B cell (primary cell): Measurements from ENCODE around the gene COL4A1. TPM values are rescaled to one million over a fixed set of nuclear protein-coding genes. Genes with fewer than 3 reads are reported as not detected.

ENCODE experiments used
- ATAC-seq: fragments of 200-7000 bp; cut with Tn5 transposase; one replicate; pipeline ENCODE4 v1.10.0; 2021; ENCODE audit warnings: low read depth, mild to moderate bottlenecking, moderate number of reproducible peaks, moderate library complexity
- CTCF ChIA-PET: fragments of 350-600 bp; sonication (Branson Sonifier 250); formaldehyde crosslinking; loops from one replicate; lab custom pipeline; 2021; ENCODE audit warnings: antibody characterized with exemption, inconsistent platforms; lab: Charles Lee
- POLR2A ChIA-PET: fragments of 350-600 bp; sonication (Branson Sonifier 250); formaldehyde crosslinking; loops from one replicate; lab custom pipeline; 2021; ENCODE audit warnings: antibody characterized with exemption; lab: Charles Lee
- DNase-seq: peaks from one replicate; pipeline ENCODE4 v3.0.0; 2013
- H2AFZ ChIP-seq: 2 replicates; pipeline ENCODE4 v1.6.1; 2012; ENCODE audit warnings: mild to moderate bottlenecking, low read depth, low read length; ENCODE audit not compliant: insufficient read depth, poor library complexity, severe bottlenecking
- H3K27ac ChIP-seq, 2 donors: 1 replicate in 1 of 2; 2 replicates in 1 of 2; pipeline ENCODE4 v1.5.1; 2012 to 2013; ENCODE audit warnings: low read length in 2 of 2, mild to moderate bottlenecking in 2 of 2, moderate library complexity in 1 of 2
- H3K27me3 ChIP-seq, 4 experiments: fragments of 200-600 bp in 1 of 4; sonication (generic) in 1 of 4; replicated peaks in 1 of 4; 1 replicate in 2 of 4; 2 replicates in 2 of 4; pipeline versions ENCODE4 v1.6.1 to v1.7.0; 2013 to 2016; ENCODE audit warnings: low read length in 3 of 4, mild to moderate bottlenecking in 2 of 4, mixed read lengths in 1 of 4, moderate library complexity in 1 of 4; ENCODE audit not compliant: insufficient read depth in 4 of 4, control insufficient read depth in 3 of 4; ENCODE audit errors: control extremely low read depth in 1 of 4
- H3K36me3 ChIP-seq, 2 experiments: replicated peaks in 1 of 2; 1 replicate in 1 of 2; 2 replicates in 1 of 2; pipeline versions ENCODE4 v1.6.1 to v1.7.1; 2013; ENCODE audit warnings: low read length in 1 of 2; ENCODE audit not compliant: insufficient read depth in 2 of 2, control insufficient read depth in 1 of 2; ENCODE audit errors: control extremely low read depth in 1 of 2, extremely low read depth in 1 of 2
- H3K4me1 ChIP-seq, 2 donors: fragments of 200-600 bp in 1 of 2; sonication (generic) in 1 of 2; 1 replicate in 1 of 2; 2 replicates in 1 of 2; pipeline versions ENCODE4 v1.5.1 to v1.6.1; 2013 to 2017; ENCODE audit warnings: low read length in 2 of 2; ENCODE audit not compliant: control insufficient read depth in 2 of 2, insufficient read depth in 2 of 2
- H3K4me2 ChIP-seq: replicated peaks from 2 replicates; pipeline ENCODE3; 2012; ENCODE audit warnings: mild to moderate bottlenecking, low read depth, low read length; ENCODE audit not compliant: poor library complexity, severe bottlenecking
- H3K4me3 ChIP-seq, 5 experiments: fragments of 200-600 bp in 1 of 5; sonication (generic) in 1 of 5; 1 replicate in 3 of 5; 2 replicates in 2 of 5; pipeline versions ENCODE4 v1.5.1 to v1.7.0; 2011 to 2016; ENCODE audit warnings: low read length in 4 of 5, mild to moderate bottlenecking in 4 of 5, low read depth in 2 of 5, control low read depth in 1 of 5, moderate library complexity in 1 of 5; ENCODE audit not compliant: insufficient read depth in 1 of 5; ENCODE audit errors: control extremely low read depth in 1 of 5, extremely low read depth in 1 of 5
- H3K79me2 ChIP-seq: fragments of 200-600 bp; sonication (generic); one replicate; pipeline ENCODE4 v1.6.0; 2016; ENCODE audit warnings: low read length; ENCODE audit not compliant: control insufficient read depth, insufficient read depth
- H3K9ac ChIP-seq: fragments of 200-600 bp; sonication (generic); 2 replicates; pipeline ENCODE4 v1.6.1; 2017; ENCODE audit warnings: mild to moderate bottlenecking, low read length, moderate library complexity
- H3K9me3 ChIP-seq, 3 donors: one replicate each; pipeline versions ENCODE4 v1.6.1 to v1.7.1; 2013; ENCODE audit warnings: low read length in 2 of 3; ENCODE audit not compliant: control insufficient read depth in 2 of 3, insufficient read depth in 1 of 3; ENCODE audit errors: control extremely low read depth in 1 of 3
- H4K20me1 ChIP-seq: 2 replicates; pipeline ENCODE4 v1.6.0; 2012; ENCODE audit warnings: mild to moderate bottlenecking, low read length; ENCODE audit not compliant: insufficient read depth, control insufficient read depth, poor library complexity, severe bottlenecking
- H3K27ac Mint-ChIP-seq: one replicate; pipeline ENCODE4 v1.8.0; 2021; ENCODE audit warnings: mixed read lengths
- H3K27me3 Mint-ChIP-seq: one replicate; pipeline ENCODE4 v1.8.0; 2021; ENCODE audit warnings: mixed read lengths
- H3K4me1 Mint-ChIP-seq: one replicate; pipeline ENCODE4 v1.8.0; 2021; ENCODE audit warnings: mixed read lengths
- H3K4me3 Mint-ChIP-seq: one replicate; pipeline ENCODE4 v1.8.0; 2021; ENCODE audit warnings: mixed read lengths
- H3K9me3 Mint-ChIP-seq: one replicate; pipeline ENCODE4 v1.8.0; 2022; ENCODE audit warnings: mixed read lengths; ENCODE audit not compliant: insufficient read depth
- CTCF ChIP-seq: fragments of 200-600 bp; IDR thresholded peaks from one replicate; pipeline ENCODE4 v1.8.0; 2022; ENCODE audit warnings: antibody characterized with exemption, mild to moderate bottlenecking
- EZH2 ChIP-seq: IDR thresholded peaks from 2 replicates; pipeline ENCODE4 v1.6.1; 2012; ENCODE audit warnings: borderline replicate concordance, low read depth, mild to moderate bottlenecking, moderate library complexity, low read length; ENCODE audit not compliant: insufficient read depth, poor library complexity, severe bottlenecking
- WGBS: methylation state at CpG from one replicate; pipeline ENCODE4 v1.1.5; 2013; ENCODE audit warnings: missing lambda C conversion rate; ENCODE audit not compliant: insufficient coverage; 5-methylcytosine and 5-hydroxymethylcytosine counted together
- intact Hi-C: fragments of 100-400 bp; cut with micrococcal nuclease; formaldehyde crosslinking; loops from one replicate; pipeline ENCODE4 v1.10.0; 2022
- polyA plus RNA-seq: library from polyadenylated mRNA; depleted of rRNA; stranded (reverse); fragments of >200 nt; gene quantifications from 2 replicates; pipeline ENCODE4 v1.2.3, GENCODE V29; 2012
- total RNA-seq, 2 donors: library from RNA; stranded (reverse); fragments of 120-200 nt in 1 of 2; gene quantifications; 1 replicate in 1 of 2; 2 replicates in 1 of 2; pipeline versions ENCODE4 v1.2.3 to v1.2.4, GENCODE V29; 2013 to 2022

COL4A1 gene
- total and polyA plus RNA-seq, 2 donors (not counting 1 experiment from before 2014, with no cell fraction given), result not detected

- ChIA-PET CTCF (no interaction called here), POLR2A (no interaction called here)
- Histone ChIP-seq H3K4me2 (no peak overlapping the region), H3K9ac (no peak overlapping the region), H3K79me2 (no peaks in the 10 kb centered on the region), H3K36me3 (no peaks in the 10 kb centered on the region), H3K9me3 (peaks cover 0 to 11% (median 0%) of the 10 kb centered on the region in 3 donors), H3K27ac (no peak overlapping the region), H3K4me1 (peaks cover 14 to 18% of the 10 kb centered on the region in 2 donors), H2AFZ (no peak overlapping the region), H4K20me1 (no peaks in the 10 kb centered on the region), H3K4me3 (no peak overlapping the region), H3K27me3 (peaks cover 0 to 5% (median 0%) of the 10 kb centered on the region in 4 experiments)
- DNase-seq, result no peak
- no peak for TF ChIP-seq CTCF
- no peak for TF ChIP-seq EZH2
- Mint-ChIP-seq H3K9me3 (no peaks in the 10 kb centered on the region), H3K4me3 (no peak overlapping the region), H3K27ac (no peak overlapping the region), H3K4me1 (peaks cover 18% of the 10 kb centered on the region), H3K27me3 (peaks cover 18% of the 10 kb centered on the region)
- intact Hi-C loops, result no loop called here
- WGBS, result 98% methylated on average over 4 of the region's 5 CpGs
- ATAC-seq, result no peak
Measured at GRCh38 chr13:110344320-110344719, 37.4 kb upstream of the COL4A1 start.

- no peaks in the 10 kb centered on the region for H3K36me3 ChIP-seq
- Mint-ChIP-seq H3K4me1 (peaks cover 18% of the 10 kb centered on the region), H3K27me3 (peaks cover 20% of the 10 kb centered on the region), H3K4me3 (no peak overlapping the region), H3K9me3 (no peaks in the 10 kb centered on the region), H3K27ac (no peak overlapping the region)
- no peaks in the 10 kb centered on the region for H4K20me1 ChIP-seq
- POLR2A ChIA-PET, result no interaction called here
- intact Hi-C loops, result no loop called here
- peaks cover 0 to 9% (median 0%) of the 10 kb centered on the region in 4 experiments for H3K27me3 ChIP-seq
- no peak overlapping the region for H3K4me2 ChIP-seq
- no peak overlapping the region for H2AFZ ChIP-seq
- no peak overlapping the region for H3K9ac ChIP-seq
- CTCF ChIA-PET, result no interaction called here
- peaks cover 0 to 11% (median 0%) of the 10 kb centered on the region in 3 donors for H3K9me3 ChIP-seq
- peaks cover 14 to 18% of the 10 kb centered on the region in 2 donors for H3K4me1 ChIP-seq
- H3K4me3 ChIP-seq, result no peak overlapping the region
- ATAC-seq (no peak), DNase-seq (no peak)
- 93% methylated on average over 14 of the region's 16 CpGs for WGBS
- H3K79me2 ChIP-seq, result no peaks in the 10 kb centered on the region
- H3K27ac ChIP-seq, result no peak overlapping the region
- TF ChIP-seq EZH2 (no peak), CTCF (no peak)
Measured at GRCh38 chr13:110343241-110343865, 36.4 kb upstream of the COL4A1 start.
